ENCODE results near the gene INHBB. TPM values are rescaled to one million over a fixed set of nuclear protein-coding genes. Genes with fewer than 3 reads are reported as not detected.

The INHBB gene
- total RNA-seq, 2 donors from 2014 or later, result 2.8 to 19.4 TPM

DNA sequence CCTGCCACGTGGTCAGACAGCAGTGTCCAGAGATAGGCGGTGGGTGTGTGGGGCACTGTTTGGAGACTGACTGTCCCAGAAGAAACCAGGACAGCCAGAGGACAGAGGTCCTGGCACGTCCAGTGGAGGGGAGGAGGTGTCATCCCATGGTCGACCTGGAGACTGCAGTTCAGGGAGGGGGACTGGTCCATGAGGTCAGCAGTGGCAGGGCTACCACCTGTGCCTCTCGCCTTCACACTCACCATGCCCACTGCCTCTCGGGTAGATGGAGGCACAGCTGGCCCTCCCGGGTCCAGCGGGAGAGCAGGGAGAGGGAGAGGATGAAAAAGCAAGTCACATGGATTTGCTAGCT, 53.9 kb downstream of the INHBB start:
- H3K9me3 ChIP-seq, result no peaks in the 10 kb centered on the region
- no peak overlapping the region for H3K27ac ChIP-seq
- H3K4me3 ChIP-seq, result no peak overlapping the region
- no peak for DNase-seq (ENCODE audit: low spot score)
- no peak for ATAC-seq (ENCODE audit: insufficient number of reproducible peaks, low FRiP score, low read depth)
- TF ChIP-seq, protein P1, sequence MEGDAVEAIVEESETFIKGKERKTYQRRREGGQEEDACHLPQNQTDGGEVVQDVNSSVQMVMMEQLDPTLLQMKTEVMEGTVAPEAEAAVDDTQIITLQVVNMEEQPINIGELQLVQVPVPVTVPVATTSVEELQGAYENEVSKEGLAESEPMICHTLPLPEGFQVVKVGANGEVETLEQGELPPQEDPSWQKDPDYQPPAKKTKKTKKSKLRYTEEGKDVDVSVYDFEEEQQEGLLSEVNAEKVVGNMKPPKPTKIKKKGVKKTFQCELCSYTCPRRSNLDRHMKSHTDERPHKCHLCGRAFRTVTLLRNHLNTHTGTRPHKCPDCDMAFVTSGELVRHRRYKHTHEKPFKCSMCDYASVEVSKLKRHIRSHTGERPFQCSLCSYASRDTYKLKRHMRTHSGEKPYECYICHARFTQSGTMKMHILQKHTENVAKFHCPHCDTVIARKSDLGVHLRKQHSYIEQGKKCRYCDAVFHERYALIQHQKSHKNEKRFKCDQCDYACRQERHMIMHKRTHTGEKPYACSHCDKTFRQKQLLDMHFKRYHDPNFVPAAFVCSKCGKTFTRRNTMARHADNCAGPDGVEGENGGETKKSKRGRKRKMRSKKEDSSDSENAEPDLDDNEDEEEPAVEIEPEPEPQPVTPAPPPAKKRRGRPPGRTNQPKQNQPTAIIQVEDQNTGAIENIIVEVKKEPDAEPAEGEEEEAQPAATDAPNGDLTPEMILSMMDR (IDR thresholded peaks at IDR 0.05), result no peak
- no peaks in the 10 kb centered on the region for H3K36me3 ChIP-seq
- H3K4me1 ChIP-seq (ENCODE audit: control insufficient read depth in 1 of 2, low read depth in 2 of 2), result no peaks in the 10 kb centered on the region
- H3K27me3 ChIP-seq (replicated peaks; ENCODE audit: insufficient read depth), result no peaks in the 10 kb centered on the region

DNA sequence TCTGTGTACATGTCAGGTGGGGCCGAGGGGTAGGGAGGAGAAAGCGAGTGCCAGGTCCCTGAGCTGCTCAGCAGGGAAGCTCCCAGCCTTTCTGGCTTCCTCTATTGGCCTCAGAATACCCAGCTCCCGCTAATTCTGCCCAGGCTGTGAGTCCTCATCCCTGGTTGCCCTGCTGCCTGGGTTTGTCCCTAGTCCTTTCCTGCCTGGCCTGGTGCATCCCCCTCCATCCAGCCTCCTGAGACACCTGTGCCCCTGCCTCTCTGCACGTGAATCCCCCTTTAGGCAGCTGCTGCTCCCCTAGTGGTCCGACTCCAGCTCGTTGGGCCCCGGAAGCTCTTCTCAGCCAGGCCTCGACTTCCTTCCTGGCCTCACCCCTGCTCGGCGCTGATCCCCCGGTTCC, 54.6 kb downstream of the INHBB start:
- Histone ChIP-seq H3K27ac (no peak overlapping the region), H3K9me3 (no peaks in the 10 kb centered on the region), H3K4me3 (no peak overlapping the region), H3K36me3 (no peaks in the 10 kb centered on the region), H3K27me3 (replicated peaks; ENCODE audit: insufficient read depth) (no peaks in the 10 kb centered on the region), H3K4me1 (ENCODE audit: control insufficient read depth in 1 of 2, low read depth in 2 of 2) (no peaks in the 10 kb centered on the region)
- TF ChIP-seq, protein P1 (IDR thresholded peaks at IDR 0.05), result no peak
- no peak for ATAC-seq (ENCODE audit: insufficient number of reproducible peaks, low FRiP score, low read depth)
- DNase-seq (ENCODE audit: low spot score), result no peak

Other genes starting within 250 kb of the INHBB start
- 10 to 100 TPM; 24.0 to 36.0 TPM for gene TMEM185B, start 122.7 kb upstream of the INHBB start, total RNA-seq
- gene RALB, start 93.3 kb upstream of the INHBB start, total RNA-seq, result 10 to 100 TPM; 21.9 to 50.2 TPM

All from thoracic aorta (tissue), 2 donors.